ENCODE results near the gene HIVEP2.

- TF ChIP-seq CTCF (IDR thresholded peaks at IDR 0.05) (no peak), EZH2 (IDR thresholded peaks at IDR 0.05; ENCODE audit: borderline replicate concordance, insufficient read depth, low read depth, low read length, poor library complexity, severe bottlenecking) (no peak)
Measured at GRCh38 chr6:142738035-142738396, 207.0 kb downstream of the HIVEP2 start.
